HG03097 (cell line): Measurements from ENCODE around the gene ITGB3.
A peak's percentile ranks its signal among the peaks of the same experiment; 100 is the strongest.
"Not testable (repeated sequence)": the region's sequence is repeated elsewhere in the genome, so short reads cannot be mapped to it uniquely, and the experiment has no call there.

Experiments used
- ATAC-seq: cut with Tn5 transposase; IDR thresholded peaks from one replicate; pipeline ENCODE4 v1.9.1; 2021; ENCODE audit not compliant: unreplicated experiment, low FRiP score

Gene ITGB3

GRCh38 chr17:47222047-47222446 is 31.6 kb upstream of the ITGB3 start:
- ATAC-seq: no peak

- ATAC-seq: no peak
These were observed 30.6 kb upstream of the ITGB3 start for GRCh38 chr17:47223007-47223406.

- ATAC-seq: no peak
These were observed 30.2 kb upstream of the ITGB3 start for GRCh38 chr17:47223460-47223859.

GRCh38 chr17:47224077-47224476 is 29.6 kb upstream of the ITGB3 start:
- not testable (repeated sequence) for ATAC-seq

- no peak for ATAC-seq
These were observed 28.7 kb upstream of the ITGB3 start for GRCh38 chr17:47224966-47225365.

- no peak for ATAC-seq
These were observed 28.2 kb upstream of the ITGB3 start for GRCh38 chr17:47225436-47225858.

- no peak for ATAC-seq
These were observed 27.5 kb upstream of the ITGB3 start for GRCh38 chr17:47225911-47226688.

GRCh38 chr17:47227862-47228261 is 25.8 kb upstream of the ITGB3 start:
- ATAC-seq: no peak

- peak; percentile 64 for ATAC-seq
These were observed 23.8 kb upstream of the ITGB3 start for GRCh38 chr17:47229535-47230443.

- no peak for ATAC-seq
These were observed 22.8 kb upstream of the ITGB3 start for GRCh38 chr17:47230864-47231263.

GRCh38 chr17:47231334-47231733 is 22.3 kb upstream of the ITGB3 start:
- no peak for ATAC-seq

- no peak for ATAC-seq
These were observed 21.8 kb upstream of the ITGB3 start for GRCh38 chr17:47231866-47232265.

GRCh38 chr17:47232465-47232864 is 21.2 kb upstream of the ITGB3 start:
- no peak for ATAC-seq

- no peak for ATAC-seq
These were observed 18.1 kb upstream of the ITGB3 start for GRCh38 chr17:47235506-47235905.

GRCh38 chr17:47235923-47236322 is 17.7 kb upstream of the ITGB3 start:
- ATAC-seq: no peak

- no peak for ATAC-seq
These were observed 15.8 kb upstream of the ITGB3 start for GRCh38 chr17:47237841-47238240.

- no peak for ATAC-seq
These were observed 15.2 kb upstream of the ITGB3 start for GRCh38 chr17:47238321-47239010.

- no peak for ATAC-seq
These were observed 14.0 kb upstream of the ITGB3 start for GRCh38 chr17:47239619-47239966.

- ATAC-seq: no peak
These were observed 13.5 kb upstream of the ITGB3 start for GRCh38 chr17:47239967-47240651.

GRCh38 chr17:47240806-47241205 is 12.8 kb upstream of the ITGB3 start:
- ATAC-seq: no peak

- ATAC-seq: no peak
These were observed 11.0 kb upstream of the ITGB3 start for GRCh38 chr17:47242648-47243047.
